HG02840 (cell line): ENCODE measurements around the gene WDR37.
"Not testable (repeated sequence)": the region's sequence is repeated elsewhere in the genome, so short reads cannot be mapped to it uniquely, and the experiment has no call there.

Experiments used
- ATAC-seq: cut with Tn5 transposase; IDR thresholded peaks from one replicate; pipeline ENCODE4 v1.9.1; 2021; ENCODE audit warnings: mild to moderate bottlenecking, moderate library complexity, moderate number of reproducible peaks; ENCODE audit not compliant: unreplicated experiment, low FRiP score

Gene WDR37

DNA sequence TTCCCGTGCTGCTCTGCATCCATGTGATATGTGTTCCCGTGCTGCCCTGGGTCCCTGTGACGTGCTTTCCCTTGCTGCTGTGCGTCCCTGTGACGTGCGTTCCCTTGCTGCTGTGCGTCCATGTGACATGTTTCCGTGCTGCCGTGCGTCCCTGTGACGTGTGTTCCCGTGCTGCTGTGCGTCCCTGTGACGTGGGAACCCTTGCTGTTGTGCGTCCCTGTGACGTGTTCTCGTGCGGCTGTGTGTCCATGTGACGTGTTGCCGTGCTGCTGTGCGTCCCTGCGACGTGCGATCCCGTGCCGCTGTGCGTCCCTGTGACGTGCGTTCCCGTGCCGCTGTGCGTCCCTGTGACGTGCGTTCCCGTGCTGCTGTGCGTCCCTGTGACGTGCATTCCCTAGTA, 45.8 kb downstream of the WDR37 start:
- ATAC-seq, result no peak

DNA sequence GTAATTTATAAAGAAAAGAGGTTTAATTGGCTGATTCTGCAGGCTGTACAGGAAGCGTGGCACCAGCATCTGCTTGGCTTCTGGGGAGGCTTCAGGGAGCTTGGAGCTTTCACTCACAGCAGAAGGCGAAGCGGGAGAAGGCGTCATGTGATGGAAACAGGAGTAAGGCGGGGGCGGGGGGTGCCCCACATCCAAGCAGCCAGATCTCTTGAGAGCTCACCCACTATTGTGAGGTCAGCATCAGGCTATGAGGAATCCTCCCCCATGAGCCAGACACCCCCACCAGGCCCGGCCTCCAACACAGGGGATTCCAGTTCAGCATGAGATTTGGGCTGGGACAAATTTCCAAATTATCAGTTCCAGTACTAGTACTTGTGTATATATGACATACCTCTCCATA, 46.2 kb downstream of the WDR37 start:
- no peak for ATAC-seq

DNA sequence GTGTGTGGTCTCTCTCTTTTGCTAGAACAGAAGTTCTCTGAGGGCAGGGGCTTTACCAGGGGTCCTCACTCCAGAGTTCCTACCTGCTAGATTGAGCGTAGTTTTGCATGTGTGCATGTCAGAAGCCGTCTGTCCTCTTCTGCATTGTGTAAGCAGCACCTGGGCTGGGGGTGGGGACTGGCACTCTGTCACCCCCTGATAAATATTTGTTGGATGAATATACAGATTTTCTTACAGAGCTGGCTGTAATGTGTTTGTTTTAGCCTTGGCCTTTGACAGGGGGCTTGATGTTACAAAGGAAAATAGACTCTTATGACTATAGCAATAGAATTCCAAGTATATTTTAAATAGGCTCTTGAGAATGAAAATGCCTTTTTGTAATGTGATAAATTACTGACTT, 46.6 kb downstream of the WDR37 start:
- no peak for ATAC-seq

DNA sequence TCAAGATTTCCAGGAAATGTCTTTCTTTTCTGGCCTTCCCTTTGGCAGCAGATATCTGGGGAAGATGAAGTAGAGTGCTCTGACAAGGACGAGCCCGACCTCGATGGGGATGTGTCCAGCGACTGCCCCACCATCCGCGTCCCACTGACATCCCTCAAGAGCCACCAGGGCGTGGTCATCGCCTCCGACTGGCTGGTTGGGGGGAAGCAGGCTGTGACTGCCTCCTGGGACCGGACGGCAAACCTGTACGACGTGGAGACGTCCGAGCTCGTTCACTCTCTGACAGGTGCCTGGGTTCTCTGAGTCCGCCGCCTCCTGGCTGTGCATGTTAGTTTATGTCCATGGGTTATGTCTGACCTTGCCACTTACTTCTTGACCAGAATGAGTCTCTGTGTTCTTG, 47.4 kb downstream of the WDR37 start:
- ATAC-seq, result no peak

DNA sequence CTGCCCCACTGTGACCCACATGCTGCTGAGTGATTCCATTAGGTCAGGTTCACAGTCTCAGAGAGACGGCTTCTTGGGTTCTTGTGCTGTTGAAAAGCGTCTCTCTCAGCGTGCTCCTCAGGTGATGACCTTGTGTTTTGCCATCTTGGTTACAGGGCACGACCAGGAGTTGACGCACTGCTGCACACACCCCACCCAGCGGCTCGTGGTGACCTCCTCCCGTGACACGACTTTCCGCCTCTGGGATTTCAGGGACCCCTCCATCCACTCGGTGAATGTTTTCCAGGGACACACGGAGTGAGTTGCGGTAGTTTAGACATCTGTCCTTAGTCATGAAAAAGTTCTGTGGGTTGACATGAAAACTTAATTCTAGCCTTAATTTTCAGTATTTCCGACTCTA, 48.8 kb downstream of the WDR37 start:
- ATAC-seq, result no peak

DNA sequence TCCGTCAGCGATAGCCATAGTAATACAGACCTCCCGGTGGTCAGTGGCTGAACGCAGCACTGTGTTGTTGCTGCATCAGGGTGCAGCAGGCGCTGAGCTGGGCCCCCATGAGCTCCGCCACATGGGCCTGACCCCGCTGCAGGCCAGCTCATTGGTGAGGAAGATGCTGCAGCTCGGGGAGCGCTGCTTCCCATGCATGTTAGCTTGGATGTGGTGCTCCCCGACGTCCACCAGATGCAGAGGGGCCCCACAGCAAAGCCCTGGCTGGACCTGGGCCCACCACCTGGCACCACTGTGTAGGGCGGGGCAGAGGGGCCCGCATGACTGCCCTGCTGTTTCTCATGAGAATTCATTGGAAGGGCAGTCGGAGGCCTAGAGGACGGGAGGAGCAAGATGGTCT, 50.8 kb downstream of the WDR37 start:
- ATAC-seq, result no peak

DNA sequence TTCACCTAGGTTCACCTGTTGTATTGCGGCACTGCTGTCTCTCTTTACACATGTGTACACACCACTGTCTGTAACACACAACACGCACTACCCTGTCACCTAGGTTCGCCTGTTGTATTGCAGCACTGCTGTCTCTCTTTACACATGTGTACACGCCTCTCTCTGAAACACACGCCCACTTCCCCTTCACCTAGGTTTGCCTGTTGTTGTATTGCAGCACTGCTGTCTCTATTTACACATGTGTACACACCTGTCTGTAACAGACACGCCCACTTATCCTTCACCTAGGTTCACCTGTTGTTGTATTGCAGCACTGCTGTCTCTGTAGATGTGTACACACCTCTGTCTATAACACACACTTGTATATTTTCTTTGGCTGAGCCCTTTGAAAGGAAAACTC, 51.5 kb downstream of the WDR37 start:
- no peak for ATAC-seq

DNA sequence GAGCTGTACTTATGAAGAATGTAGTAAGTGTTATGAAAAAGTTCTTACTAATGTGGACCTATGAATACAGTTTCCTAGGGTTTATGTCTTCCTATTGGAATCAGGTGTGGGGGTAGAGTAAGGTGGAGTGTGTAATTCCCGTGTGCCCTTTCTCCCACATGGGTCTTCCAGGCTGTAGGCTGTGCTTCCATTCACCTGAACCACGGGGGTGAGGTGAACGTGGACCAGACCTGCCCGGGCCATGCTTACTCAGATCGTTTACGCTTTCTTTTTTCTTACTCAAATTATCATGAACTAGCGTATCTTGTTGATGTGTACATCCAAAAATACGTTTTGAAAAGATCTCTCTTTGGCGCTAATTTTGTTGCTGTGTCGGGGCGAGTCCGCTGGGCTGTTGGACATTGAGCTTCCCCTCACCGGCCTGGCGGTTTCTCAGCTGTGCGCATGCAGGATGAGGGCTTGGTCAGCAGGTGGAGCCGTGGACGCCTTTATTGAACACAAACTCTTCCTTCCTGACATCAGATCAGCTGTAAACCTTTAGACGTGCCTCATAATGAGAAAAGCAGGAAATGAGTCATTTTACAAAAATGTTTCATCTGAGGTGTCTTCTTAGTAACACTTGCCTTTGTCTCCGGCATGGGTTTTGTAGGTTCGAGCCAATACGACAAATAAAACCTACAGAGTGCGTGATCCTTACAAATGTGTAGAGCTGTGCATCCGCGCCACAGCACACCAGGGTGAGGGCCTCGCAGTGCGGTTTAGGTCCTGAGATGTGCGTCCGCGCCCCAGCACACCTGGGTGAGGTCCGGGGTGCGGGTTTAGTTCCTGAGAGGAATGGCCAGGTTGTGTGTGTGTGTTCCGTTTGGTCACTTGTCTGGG, 53.8 kb downstream of the WDR37 start:
- peak; percentile 72 for ATAC-seq

DNA sequence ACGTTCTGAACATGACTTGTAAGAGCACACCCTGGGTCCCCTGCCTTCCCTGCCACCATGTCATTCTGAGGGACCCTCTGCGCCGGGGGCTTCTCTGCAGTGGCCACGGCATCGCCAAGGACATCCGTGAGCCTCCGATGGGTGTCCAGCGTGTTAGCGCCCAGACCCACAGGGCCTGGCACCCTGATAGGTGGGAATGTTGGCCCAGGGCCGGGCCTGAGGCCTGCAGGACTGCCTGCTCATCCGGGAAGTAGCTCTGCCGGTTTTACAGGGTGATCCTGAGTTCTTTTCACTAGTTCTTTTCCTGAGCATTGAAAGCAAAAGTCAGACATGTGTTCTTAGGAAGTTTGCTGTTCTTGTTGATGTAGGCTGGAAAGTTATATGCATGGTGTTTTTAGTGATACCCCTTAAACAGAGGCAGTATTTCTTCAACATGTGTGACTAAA, 54.5 kb downstream of the WDR37 start:
- no peak for ATAC-seq

DNA sequence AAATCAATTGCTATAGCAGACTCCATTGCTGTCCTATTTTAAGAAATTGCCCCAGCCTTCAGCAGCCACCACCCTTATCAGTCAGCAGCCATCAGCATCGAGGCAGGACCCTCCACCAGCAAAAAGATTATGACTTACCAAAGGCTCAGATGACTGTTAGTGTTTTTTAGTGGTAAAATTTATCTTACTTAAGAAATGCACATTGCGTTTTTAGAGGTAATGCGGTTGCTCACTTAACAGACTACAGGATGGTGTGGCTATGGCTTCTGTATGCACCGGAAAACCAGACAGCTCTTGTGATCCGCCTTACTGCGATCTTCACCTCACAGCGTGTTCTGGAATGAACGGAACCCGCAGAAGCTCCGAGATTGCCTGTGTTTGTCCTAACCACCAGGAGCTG, 58.1 kb downstream of the WDR37 start:
- ATAC-seq, result no peak

DNA sequence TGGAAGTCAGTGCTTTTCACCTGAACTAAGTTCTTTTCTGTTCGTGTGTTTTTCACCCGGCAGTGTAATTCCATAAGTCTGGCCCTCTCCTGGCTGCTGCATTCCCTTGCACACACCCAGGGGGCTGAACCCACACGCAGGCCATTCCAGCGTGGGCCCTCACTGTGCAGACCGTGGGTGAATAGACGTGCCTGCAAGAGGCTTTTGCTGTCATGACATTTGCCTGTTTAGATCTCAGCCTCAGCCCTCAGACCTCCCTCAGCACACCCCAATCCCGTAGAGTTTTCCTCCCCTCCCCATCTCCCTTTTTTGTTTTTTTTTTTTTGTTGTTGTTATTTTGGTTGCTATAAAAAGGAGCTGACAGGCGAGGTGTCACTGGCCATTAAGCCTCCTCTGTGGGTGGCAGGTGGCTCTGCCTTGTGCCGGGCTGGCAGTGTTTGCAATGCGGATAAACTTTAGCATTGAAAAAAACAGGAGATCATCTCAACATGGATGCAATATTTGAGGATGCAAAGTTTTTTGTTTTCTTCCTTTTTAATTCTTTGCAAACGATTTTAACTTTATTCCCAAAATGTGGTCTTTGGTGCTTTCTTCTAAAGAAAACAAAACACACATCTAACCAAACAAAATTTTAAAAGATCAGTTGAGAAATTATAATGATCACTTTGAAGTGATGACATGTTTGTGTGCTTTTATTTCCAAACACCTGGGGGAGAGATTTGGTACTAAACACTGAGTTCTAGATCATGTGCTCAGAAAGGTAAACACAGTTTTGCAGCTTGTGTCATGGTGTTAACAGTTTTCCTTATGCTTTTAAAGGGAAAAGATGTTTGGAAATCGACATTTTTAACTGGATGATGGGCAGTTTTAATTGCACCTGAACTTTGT, 58.8 kb downstream of the WDR37 start:
- no peak for ATAC-seq

DNA sequence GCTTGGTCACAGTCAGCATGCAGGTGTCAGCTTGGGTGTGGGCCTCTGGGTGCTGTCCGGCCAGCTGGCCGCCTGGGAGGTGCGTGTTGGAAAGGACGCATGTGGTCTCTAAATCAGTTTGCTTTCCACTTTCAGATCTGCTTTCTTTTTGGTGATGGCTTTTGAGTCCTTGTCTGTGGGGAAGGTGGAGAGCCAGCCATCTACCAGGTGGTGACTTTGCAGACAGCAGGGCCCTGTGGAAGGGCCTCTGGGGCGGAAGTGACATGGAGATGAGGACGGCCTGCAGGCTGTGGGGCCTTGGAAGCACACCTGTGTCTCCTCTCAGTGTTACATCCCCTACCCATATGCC, 59.4 kb downstream of the WDR37 start:
- ATAC-seq, result no peak

DNA sequence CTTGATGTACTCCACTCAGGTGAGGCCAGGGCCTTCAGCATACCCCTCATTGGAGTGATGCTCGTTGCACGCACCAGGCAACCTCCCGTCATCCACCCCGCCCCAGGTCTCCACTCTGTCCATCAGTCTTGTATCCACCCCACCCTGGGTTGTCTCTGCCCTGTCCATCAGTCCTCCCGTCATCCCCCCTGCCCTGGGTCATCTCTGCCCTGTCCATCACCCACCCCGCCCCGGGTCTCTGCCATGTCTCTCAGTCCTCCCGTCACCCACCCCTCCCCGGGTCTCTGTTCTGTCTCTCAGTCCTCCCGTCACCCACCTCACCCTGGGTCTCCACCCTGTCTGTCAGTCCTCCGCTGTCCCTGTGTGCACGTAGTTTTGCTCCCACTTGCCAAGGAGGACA, 59.9 kb downstream of the WDR37 start:
- ATAC-seq, result no peak

DNA sequence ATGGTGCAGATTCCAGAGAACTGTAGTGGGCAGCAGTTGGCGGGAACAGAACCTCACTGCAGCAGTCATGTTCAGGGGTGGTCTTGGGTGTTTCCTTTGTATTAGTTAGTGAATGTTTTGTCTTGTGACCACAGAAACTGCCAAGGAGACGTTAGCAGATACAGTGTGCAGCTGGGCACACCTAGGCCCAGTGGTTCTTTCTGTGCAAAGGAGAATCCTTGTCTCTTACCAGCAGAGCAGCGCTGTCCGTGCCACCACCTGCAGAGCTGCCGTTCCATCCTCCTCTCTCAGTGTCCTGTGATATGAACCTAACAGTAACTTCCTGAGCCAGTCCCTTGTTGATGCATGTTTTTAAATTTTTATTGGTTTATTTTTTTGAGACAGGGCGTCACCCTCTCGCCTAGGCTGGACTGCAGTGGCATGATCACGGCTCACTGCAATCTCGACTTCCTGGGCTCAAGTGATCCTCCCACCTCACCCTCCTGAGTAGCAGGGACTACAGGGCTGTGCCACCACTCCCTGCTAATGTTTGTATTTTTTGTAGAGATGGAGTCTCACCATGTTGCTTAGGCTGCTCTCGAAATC, 60.6 kb downstream of the WDR37 start:
- ATAC-seq, result no peak

DNA sequence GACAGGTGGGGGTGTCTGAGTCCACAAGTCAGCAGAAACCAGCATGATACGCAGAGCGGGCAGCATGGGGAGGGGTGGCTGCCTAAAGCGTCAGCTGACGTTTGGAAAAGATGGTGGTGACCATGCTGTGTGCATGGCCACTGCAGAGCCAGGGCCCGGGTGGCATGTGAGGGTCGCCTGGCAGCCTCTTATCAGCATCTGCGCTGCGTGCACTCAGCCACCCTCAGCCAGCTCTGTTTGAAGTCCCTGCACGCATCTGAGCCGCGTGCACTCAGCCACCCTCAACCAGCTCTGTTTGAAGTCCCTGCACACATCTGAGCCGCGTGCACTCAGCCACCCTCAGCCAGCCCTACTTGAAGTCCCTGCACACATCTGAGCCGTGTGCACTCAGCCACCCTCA, 61.5 kb downstream of the WDR37 start:
- ATAC-seq, result no peak

DNA sequence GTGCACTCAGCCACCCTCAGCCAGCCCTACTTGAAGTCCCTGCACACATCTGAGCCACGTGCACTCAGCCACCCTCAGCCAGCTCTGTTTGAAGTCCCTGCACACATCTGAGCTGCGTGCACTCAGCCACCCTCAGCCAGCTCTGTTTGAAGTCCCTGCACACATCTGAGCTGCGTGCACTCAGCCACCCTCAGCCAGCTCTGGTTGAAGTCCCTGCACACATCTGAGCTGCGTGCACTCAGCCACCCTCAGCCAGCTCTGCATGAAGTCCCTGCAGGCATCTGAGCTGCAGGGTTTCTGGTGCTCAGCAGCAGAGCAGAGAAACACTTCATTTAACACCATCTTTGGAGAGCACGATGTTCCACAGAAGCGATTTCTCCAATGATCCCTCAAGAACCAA, 62.1 kb downstream of the WDR37 start:
- ATAC-seq, result not testable (repeated sequence)

DNA sequence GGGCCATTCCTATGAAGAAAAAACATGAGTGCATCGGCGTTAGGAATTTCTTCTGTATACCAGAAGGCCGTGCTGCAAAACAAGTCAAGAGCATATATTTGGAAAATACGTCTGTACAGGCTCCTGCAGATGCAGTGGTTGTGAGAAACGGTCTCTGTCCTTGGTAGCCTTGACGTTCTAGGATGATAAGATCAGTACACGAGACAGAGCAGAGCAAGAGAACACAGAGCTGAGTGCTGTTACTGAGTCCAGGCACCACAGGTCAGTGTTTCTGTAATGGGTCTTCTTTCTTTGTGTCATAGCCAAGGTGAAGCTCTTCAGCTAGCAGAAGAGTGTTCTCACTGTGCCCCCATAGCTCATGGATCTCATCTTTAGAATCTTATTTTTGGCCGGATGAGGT, 62.8 kb downstream of the WDR37 start:
- ATAC-seq, result no peak

DNA sequence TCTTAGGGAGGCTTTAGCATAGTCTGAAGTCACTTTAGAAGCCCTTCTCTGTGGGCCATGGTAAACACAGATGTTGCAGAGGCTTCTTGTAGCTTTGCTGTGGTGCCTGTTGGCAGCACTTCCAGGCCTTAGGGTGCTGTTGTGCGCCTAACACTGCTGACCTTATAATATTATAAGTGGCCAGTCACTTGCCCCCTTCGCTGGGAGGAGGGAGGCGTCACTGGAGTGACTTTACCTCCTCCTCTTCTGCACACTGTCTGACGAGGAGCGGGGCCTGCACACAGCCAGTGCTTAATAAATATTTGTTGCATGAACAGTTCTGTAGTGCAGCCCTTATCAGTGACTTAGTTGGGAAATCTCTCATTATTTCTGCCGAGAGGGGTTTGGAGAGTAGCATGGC, 63.3 kb downstream of the WDR37 start:
- ATAC-seq, result no peak

DNA sequence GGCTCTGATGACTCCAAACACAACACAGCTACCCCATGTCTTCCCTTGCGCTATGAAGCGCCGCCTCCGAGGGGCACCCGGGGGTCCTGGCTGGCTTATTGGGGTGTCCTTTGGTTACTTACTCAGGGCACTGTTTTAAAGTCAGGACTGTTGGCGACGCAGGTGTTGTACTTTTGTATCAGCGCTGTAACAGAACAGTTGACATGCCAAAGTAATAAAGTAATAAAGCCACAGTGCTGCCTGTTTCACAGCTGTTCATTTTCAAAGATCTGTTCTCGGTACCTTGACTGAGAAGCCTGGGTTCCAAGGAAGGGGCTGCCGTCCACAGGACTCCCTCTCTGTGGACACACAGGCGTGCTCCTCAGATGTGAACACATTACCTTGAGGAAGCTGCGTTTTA, 64.1 kb downstream of the WDR37 start:
- no peak for ATAC-seq

DNA sequence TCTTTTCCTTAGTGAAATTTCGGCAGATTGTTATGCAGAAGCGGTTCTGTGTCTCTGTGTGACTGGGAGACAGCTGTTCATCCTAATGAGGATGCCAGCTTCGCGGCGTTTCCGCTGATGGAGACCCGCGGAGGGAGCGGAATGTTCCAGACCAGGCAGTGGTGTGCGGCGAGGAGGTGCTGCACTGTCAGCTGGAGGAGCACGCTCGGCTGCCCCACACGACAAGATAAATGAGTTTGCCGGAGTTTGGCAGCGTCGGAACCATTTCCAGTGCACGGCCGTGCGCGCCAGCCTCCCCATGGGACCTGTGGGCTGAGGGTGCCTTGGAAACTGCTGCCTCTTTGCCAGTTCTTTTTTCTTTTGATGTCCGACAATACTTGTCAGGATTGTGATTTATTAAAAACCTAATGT, 64.6 kb downstream of the WDR37 start:
- no peak for ATAC-seq

DNA sequence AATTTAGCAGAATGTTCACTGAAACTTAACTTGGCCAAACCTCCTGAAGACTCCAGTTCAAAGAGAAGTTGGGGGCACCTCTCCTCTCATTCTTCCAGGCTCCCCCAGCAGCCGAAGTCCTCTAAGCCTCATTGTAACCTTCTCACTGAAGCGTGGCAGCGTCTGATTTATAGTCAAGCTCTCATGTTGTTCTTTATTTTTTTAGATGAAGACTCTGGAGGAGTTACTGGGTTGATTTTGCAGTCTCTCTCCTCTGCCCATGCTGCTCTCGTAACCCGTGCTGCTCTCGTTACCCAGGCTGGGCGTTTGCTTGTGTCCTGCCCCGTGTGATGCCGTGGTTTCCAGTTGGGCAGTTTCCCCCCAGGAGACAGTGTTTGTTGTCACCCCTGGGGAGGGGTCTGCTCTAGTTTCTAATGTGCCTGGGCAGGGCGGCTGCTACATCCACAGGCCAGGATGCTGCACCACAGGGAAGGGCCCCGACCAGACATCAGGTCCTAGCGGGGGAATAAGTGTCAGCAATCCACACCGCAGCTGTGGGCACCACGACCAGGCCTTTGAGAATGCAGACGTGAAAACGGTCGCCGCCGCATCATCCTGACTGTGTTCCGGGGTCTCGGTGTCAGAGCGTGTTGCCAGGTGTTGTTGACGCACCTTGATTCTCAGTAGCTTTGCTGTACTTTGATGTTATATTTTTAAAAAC, 65.2 kb downstream of the WDR37 start:
- no peak for ATAC-seq
